GM21529 (cell line): ENCODE data around the gene RAD51D.
"Not testable (repeated sequence)": the region's sequence is repeated elsewhere in the genome, so short reads cannot be mapped to it uniquely, and the experiment has no call there.

Source experiments
- ATAC-seq: cut with Tn5 transposase; IDR thresholded peaks from one replicate; pipeline ENCODE4 v1.9.1; 2021; ENCODE audit not compliant: unreplicated experiment

RAD51D gene

GRCh38 chr17:35141681-35142466, 22.2 kb upstream of the RAD51D start, which contains the start of gene NLE1:
TSS of gene NLE1 (minus strand) at chr17:35142303. CDS start at chr17:35142275, 28 bp downstream.
- ATAC-seq, result peak; percentile 88

- no peak for ATAC-seq
Observed at GRCh38 chr17:35138218-35138617, 18.6 kb upstream of the RAD51D start.

- no peak for ATAC-seq
Observed at GRCh38 chr17:35135322-35135721, 15.7 kb upstream of the RAD51D start.

- ATAC-seq, result no peak
Observed at GRCh38 chr17:35132816-35133550, 13.3 kb upstream of the RAD51D start.

GRCh38 chr17:35132099-35132498, 12.4 kb upstream of the RAD51D start:
- ATAC-seq, result no peak

GRCh38 chr17:35130392-35130791, 10.7 kb upstream of the RAD51D start:
- no peak for ATAC-seq

- ATAC-seq, result no peak
Observed at GRCh38 chr17:35129973-35130351, 10.3 kb upstream of the RAD51D start.

- no peak for ATAC-seq
Observed at GRCh38 chr17:35129154-35129972, 9.7 kb upstream of the RAD51D start.

GRCh38 chr17:35127751-35128514, 8.3 kb upstream of the RAD51D start:
- no peak for ATAC-seq

- ATAC-seq, result no peak
Observed at GRCh38 chr17:35121315-35121714, 1.7 kb upstream of the RAD51D start, which contains the start of gene FNDC8. TSS of gene FNDC8 (plus strand) at chr17:35121615. CDS start at chr17:35121694, 79 bp downstream.

- ATAC-seq, result no peak
Observed at GRCh38 chr17:35117984-35118383, 1.7 kb downstream of the RAD51D start.

- no peak for ATAC-seq
Observed at GRCh38 chr17:35116845-35117244, 2.8 kb downstream of the RAD51D start.

- not testable (repeated sequence) for ATAC-seq
Observed at GRCh38 chr17:35110791-35111190, 8.9 kb downstream of the RAD51D start.

GRCh38 chr17:35104844-35105450, 14.7 kb downstream of the RAD51D start:
- ATAC-seq, result no peak

- no peak for ATAC-seq
Observed at GRCh38 chr17:35103271-35103670, 16.4 kb downstream of the RAD51D start.

- ATAC-seq, result no peak
Observed at GRCh38 chr17:35101725-35102124, 17.9 kb downstream of the RAD51D start.

- no peak for ATAC-seq
Observed at GRCh38 chr17:35101036-35101435, 18.6 kb downstream of the RAD51D start.

- ATAC-seq, result no peak
Observed at GRCh38 chr17:35099908-35100307, 19.8 kb downstream of the RAD51D start.

- ATAC-seq, result no peak
Observed at GRCh38 chr17:35097776-35098175, 21.9 kb downstream of the RAD51D start.

GRCh38 chr17:35095741-35096140, 23.9 kb downstream of the RAD51D start:
- ATAC-seq, result no peak
